Adrenal gland (tissue), 12 donors: ENCODE data around the gene STXBP2. TPM values are rescaled to one million over a fixed set of nuclear protein-coding genes. Genes with fewer than 3 reads are reported as not detected.

ENCODE experiments used
- DNase-seq, 7 donors: peaks; one replicate each; pipeline ENCODE4 v3.0.0-alpha.2; 2019 to 2020
- H3K27ac ChIP-seq, 5 donors: fragments of 200-600 bp; sonication (generic) in 4 of 5; 1 replicate in 3 of 5; 2 replicates in 2 of 5; pipeline versions ENCODE4 v1.5.1 to v1.8.0; 2016 to 2020; ENCODE audit warnings: mild to moderate bottlenecking in 1 of 5
- H3K27me3 ChIP-seq: fragments of 200-600 bp; 2 replicates; pipeline ENCODE4 v1.8.0; 2021
- H3K36me3 ChIP-seq, 2 donors: fragments of 200-600 bp; replicated peaks in 1 of 2; 1 replicate in 1 of 2; 2 replicates in 1 of 2; pipeline versions ENCODE4 v1.5.1 to v1.8.0; 2018 to 2022
- H3K4me1 ChIP-seq, 2 donors: fragments of 200-600 bp; replicated peaks in 1 of 2; 1 replicate in 1 of 2; 2 replicates in 1 of 2; pipeline versions ENCODE4 v1.5.1 to v1.8.0; 2018 to 2021
- H3K4me3 ChIP-seq, 4 donors: fragments of 200-600 bp; sonication (generic) in 3 of 4; one replicate each; pipeline ENCODE4 v1.5.1; 2016 to 2018
- H3K9me3 ChIP-seq, 3 donors: fragments of 200-600 bp; sonication (generic) in 1 of 3; replicated peaks in 1 of 3; 1 replicate in 2 of 3; 2 replicates in 1 of 3; pipeline versions ENCODE4 v1.5.1 to v1.8.0; 2016 to 2021
- POLR2A ChIP-seq, 2 donors: fragments of 450-650 bp; IDR thresholded peaks; one replicate each; pipeline ENCODE4 v1.6.1; 2017; ENCODE audit warnings: antibody characterized with exemption in 2 of 2, mild to moderate bottlenecking in 2 of 2, moderate library complexity in 1 of 2
- WGBS, 4 donors: extraction: QIAGEN DNeasy Blood & Tissue Kit in 2 of 4; methylation state at CpG; one replicate each; pipeline versions ENCODE4 v1.1.5 to v1.1.7; 2013 to 2017; 5-methylcytosine and 5-hydroxymethylcytosine counted together
- intact Hi-C, 2 donors: fragments of 100-400 bp; cut with DNase I; formaldehyde crosslinking; loops; one replicate each; pipeline versions ENCODE4 v1.14.1 to v1.15.0; 2022 to 2023
- polyA plus RNA-seq, 3 donors: library from polyadenylated mRNA; stranded (reverse); fragments of 200-250 nt in 2 of 3; fragments of 350-450 nt in 1 of 3; fragmentation: Illumina TruSeq in 1 of 3; extraction: RNeasy Lipid Tissue Mini Kit (QIAGEN cat#74804) in 1 of 3; gene quantifications; one replicate each; pipeline ENCODE4 v1.2.3, GENCODE V29; 2013 to 2014
- total RNA-seq, 9 donors: library from RNA; depleted of rRNA in 4 of 9; stranded (reverse); fragments of >200 nt in 4 of 9; fragments of 120-200 nt in 1 of 9; fragmentation: NEBNext Ultra II Directional in 1 of 9; extraction: Animal tissue kit (Norgen Biotek cat#: 25700) in 1 of 9; gene quantifications; one replicate each; pipeline versions ENCODE4 v1.1.0 to v1.2.4, GENCODE V29; 2013 to 2023
- TF ChIP-seq, protein P1 (sequence below), 6 experiments: fragments of 450-650 bp in 4 of 6; fragments of 200-600 bp in 2 of 6; sonication (generic) in 1 of 6; IDR thresholded peaks; 1 replicate in 5 of 6; 2 replicates in 1 of 6; pipeline versions ENCODE4 v1.5.1 to v1.8.0; 2016 to 2021; ENCODE audit warnings: antibody characterized with exemption in 6 of 6, mild to moderate bottlenecking in 2 of 6, moderate library complexity in 1 of 6
- donor health status: healthy with polysubstance abuse.
- donor health status: Bipolar disorder and iron deficiency.
- donor health status: DM: yes; HTN: yes; CAD: no.
- donor health status: DM: no; HTN: no; CAD: no.
- donor health status: DM: no; HTN: no; CAD: no.
- donor health status: DM: yes; HTN: yes; CAD: no.

The STXBP2 gene
- total and polyA plus RNA-seq, 12 donors = 12.2 to 121 (median 40.3) TPM

DNA sequence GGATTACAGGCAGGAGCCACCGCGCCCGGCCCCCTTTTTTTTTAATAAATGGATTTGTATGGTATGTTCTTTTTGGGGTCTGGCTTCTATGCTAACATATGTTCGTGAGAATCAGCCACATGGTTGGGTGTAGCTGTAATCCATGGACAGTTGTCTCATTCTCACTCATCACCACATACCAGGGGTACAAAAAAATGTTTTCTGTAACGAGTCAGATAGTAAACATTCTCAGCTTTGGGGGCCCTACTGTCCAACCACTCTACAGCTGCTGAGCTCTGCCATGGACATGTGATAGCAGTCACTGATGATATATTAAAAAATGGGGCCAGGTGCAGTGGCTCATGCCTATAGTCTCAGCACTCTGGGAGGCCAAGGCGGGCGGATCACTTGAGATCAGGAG lies 26.8 kb downstream of the STXBP2 start:
- no peak for DNase-seq
- intact Hi-C loops = no loop called here
- no peaks in the 10 kb centered on the region for H3K4me1 ChIP-seq
- H3K9me3 ChIP-seq = no peaks in the 10 kb centered on the region
- no peak overlapping the region for H3K4me3 ChIP-seq
- no peaks in the 10 kb centered on the region for H3K36me3 ChIP-seq
- no peaks in the 10 kb centered on the region for H3K27me3 ChIP-seq
- TF ChIP-seq, protein P1, sequence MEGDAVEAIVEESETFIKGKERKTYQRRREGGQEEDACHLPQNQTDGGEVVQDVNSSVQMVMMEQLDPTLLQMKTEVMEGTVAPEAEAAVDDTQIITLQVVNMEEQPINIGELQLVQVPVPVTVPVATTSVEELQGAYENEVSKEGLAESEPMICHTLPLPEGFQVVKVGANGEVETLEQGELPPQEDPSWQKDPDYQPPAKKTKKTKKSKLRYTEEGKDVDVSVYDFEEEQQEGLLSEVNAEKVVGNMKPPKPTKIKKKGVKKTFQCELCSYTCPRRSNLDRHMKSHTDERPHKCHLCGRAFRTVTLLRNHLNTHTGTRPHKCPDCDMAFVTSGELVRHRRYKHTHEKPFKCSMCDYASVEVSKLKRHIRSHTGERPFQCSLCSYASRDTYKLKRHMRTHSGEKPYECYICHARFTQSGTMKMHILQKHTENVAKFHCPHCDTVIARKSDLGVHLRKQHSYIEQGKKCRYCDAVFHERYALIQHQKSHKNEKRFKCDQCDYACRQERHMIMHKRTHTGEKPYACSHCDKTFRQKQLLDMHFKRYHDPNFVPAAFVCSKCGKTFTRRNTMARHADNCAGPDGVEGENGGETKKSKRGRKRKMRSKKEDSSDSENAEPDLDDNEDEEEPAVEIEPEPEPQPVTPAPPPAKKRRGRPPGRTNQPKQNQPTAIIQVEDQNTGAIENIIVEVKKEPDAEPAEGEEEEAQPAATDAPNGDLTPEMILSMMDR (IDR thresholded peaks at IDR 0.05) = no peak
- TF ChIP-seq POLR2A (IDR thresholded peaks at IDR 0.05) = no peak
- 71 to 80% (median 79%) methylated on average over 7 of the region's 7 CpGs for WGBS, 4 donors
- H3K27ac ChIP-seq = no peak overlapping the region

DNA sequence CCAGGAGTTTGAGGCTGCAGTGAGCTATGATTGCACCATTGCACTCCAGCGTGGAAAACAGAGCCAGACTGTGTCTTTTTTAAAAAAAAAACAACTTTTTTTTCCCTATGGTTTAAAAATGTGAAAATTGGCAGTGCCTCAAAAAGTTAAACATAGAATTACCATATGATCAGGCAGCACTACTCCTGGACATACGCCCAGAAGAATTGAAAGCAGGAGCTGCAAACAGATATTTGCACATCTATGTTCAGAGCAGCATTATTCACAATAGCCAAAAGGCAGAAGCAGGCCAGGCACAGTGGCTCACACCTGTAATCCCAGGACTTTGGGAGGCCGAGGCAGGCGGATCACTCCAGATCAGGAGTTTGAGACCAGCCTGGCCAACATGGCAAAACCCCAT lies 28.2 kb downstream of the STXBP2 start:
- 62 to 75% (median 67%) methylated on average over 4 of the region's 4 CpGs for WGBS, 4 donors

DNA sequence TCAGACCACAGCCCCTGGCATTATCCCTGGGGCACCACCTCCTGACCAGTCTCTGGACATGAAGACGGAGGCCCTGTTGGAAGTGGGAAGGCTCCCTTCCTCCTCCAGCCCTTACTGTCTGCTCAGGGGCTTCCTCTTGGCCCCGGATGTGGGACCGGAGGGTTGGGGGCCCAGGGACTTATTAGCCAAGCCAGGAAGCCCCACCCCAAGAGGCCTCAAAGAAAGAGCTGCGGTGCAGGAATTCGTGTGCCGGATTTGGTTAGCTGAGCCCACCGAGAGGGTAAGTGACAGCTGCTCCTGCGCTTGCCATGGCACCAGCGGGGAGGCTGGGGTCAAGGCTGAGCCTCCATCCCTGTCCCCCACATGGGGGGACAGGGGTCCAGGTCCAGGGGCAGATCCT lies 31.9 kb downstream of the STXBP2 start, which contains the start of gene RETN:
RETN (plus strand) TSS at position 208 of the 400 bp plus-strand sequence. CDS start 278 bp downstream, outside the sequence.
- Histone ChIP-seq H3K36me3 (no peaks in the 10 kb centered on the region), H3K27me3 (peaks cover 9% of the 10 kb centered on the region), H3K4me3 (no peak within 1 kb of the TSS), H3K9me3 (no peaks in the 10 kb centered on the region), H3K27ac (no peak within 1 kb of the TSS), H3K4me1 (no peaks in the 10 kb centered on the region)
- TF ChIP-seq, protein P1 (IDR thresholded peaks at IDR 0.05) = no peak
- no peak for TF ChIP-seq POLR2A (IDR thresholded peaks at IDR 0.05)
- DNase-seq = no peak
- intact Hi-C loops = no loop called here
- 54 to 75% (median 63%) methylated on average over 1 to 9 of the region's 9 CpGs for WGBS, 4 donors

More for the DNA sequence above, 28.2 kb downstream of the STXBP2 start:
- TF ChIP-seq, protein P1 (IDR thresholded peaks at IDR 0.05) = no peak
- TF ChIP-seq POLR2A (IDR thresholded peaks at IDR 0.05) = no peak
- H3K4me1 ChIP-seq = no peaks in the 10 kb centered on the region
- H3K36me3 ChIP-seq = no peaks in the 10 kb centered on the region
- H3K27ac ChIP-seq = no peak overlapping the region
- no peak overlapping the region for H3K4me3 ChIP-seq
- intact Hi-C loops = no loop called here
- H3K27me3 ChIP-seq = peaks cover 4% of the 10 kb centered on the region
- no peaks in the 10 kb centered on the region for H3K9me3 ChIP-seq
- DNase-seq = no peak

DNA sequence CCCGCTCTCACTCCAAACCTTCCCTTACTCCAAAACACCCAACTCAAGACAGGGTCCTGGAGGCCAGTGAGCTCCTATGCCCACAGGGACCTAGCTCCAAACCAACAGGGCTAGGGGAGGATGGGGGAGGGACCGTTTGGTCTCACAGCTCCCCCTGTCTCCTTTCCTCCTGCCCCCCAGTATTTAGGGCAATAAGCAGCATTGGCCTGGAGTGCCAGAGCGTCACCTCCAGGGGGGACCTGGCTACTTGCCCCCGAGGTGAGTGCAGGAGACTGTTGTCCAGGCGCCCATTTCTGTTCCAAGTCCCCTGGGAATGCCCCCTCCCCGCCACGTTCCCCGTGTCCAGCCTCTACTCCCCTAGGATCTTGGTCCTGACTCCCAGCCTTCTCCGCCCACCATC lies 32.7 kb downstream of the STXBP2 start:
- WGBS, 4 donors = 20 to 37% (median 26%) methylated on average over 8 to 9 of the region's 9 CpGs
- intact Hi-C loops = loop anchor here in 1 of 2 donors (10.0 kb wide), 1 partner anchor 315 kb away; no protein-coding TSS in a partner anchor
- DNase-seq = no peak
- no peaks in the 10 kb centered on the region for H3K9me3 ChIP-seq
- H3K4me3 ChIP-seq = no peak overlapping the region
- H3K4me1 ChIP-seq = no peaks in the 10 kb centered on the region
- no peaks in the 10 kb centered on the region for H3K36me3 ChIP-seq
- peaks cover 9% of the 10 kb centered on the region for H3K27me3 ChIP-seq
- H3K27ac ChIP-seq = no peak overlapping the region
- TF ChIP-seq POLR2A (IDR thresholded peaks at IDR 0.05) = no peak
- TF ChIP-seq, protein P1 (IDR thresholded peaks at IDR 0.05) = no peak
